NCI-H2029 treated with DMSO at 0.1 percent for 48 hours (cell line): Measurements from ENCODE around the gene CASP3.

ENCODE experiments used
- DNase-seq: peaks from one replicate; lab custom pipeline; 2025; lab: John Stamatoyannopoulos, UW

The CASP3 gene

DNA sequence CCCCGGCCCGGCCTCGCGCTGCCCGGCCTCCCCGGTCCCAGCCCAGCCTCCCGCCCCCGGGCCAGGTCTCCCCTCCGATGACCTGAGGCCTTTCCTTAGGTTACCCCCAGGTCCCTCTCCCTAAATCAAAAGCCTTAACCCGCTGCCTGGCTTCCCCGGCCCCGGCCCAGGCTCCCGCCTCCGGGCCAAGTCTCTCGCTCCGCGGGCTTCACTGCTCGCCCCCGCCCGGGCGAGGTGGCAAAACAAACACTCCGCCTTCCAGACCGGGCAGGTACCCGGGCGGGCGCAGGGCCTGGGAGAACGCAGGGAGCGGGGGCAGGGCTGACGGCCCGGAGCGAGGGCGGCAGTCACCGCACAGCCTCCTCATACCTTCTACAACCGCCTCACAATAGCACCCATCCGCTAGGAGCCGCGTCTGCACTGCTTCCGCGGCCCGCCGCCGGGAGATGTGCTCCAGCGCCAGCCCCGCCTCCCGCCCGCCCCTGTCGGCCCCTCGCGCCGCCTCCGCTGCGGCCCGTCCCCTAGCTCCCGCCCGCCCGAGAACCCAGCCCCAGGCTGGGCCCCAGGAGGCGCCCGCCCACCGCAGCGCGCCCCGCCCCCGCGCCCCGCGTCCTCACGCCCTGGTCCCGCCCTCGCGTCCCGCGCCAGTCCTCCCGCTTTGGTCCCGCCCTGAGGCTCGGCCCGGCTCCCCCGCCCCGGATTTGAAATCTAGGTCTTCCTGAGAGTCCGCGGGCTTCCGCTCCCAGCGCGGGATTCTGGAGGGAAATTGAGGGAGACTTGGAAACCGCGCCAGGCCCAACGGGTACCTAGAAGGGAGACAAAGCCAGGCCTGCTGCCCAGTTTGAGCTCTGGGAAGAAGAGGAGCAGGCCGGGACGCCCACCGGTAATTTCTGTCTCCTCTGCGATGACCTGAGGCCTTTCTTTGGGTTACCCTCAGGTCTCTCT is at the start of gene CASP3, which contains the start of gene PRIMPOL:
TSS of gene CASP3 (minus strand) at position 422 of the 945 bp plus-strand sequence. CDS start 10,994 bp downstream, outside the sequence.
TSS of gene PRIMPOL (plus strand) at position 713 of the 945 bp plus-strand sequence. CDS start 7,403 bp downstream, outside the sequence.
- peak; percentile 71 for DNase-seq

DNA sequence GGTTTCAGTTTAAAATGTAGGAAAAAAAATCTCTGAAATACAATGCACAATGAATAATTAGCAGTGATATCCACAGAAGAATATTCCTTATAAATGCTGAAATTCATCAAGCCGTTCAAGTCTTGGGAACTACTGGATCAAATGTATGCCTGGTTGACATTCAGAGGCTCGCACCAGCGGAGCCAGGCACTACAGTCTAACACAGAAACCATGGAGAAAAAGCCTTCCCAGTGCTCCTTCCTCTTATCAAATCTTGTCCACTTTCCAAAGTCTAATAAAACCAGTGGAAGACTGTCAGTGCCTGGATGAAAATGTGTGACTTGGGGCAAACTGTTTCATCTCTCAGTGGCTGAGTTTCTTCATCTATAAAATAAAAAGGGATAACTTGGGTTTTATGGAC is 48.7 kb upstream of the CASP3 start:
- no peak for DNase-seq

GRCh38 chr4:184695178-184695896 is 46.1 kb upstream of the CASP3 start:
- DNase-seq, result no peak

- DNase-seq, result no peak
Observed at GRCh38 chr4:184694412-184694956, 45.2 kb upstream of the CASP3 start.

- DNase-seq, result no peak
Observed at GRCh38 chr4:184693056-184693455, 43.8 kb upstream of the CASP3 start.

DNA sequence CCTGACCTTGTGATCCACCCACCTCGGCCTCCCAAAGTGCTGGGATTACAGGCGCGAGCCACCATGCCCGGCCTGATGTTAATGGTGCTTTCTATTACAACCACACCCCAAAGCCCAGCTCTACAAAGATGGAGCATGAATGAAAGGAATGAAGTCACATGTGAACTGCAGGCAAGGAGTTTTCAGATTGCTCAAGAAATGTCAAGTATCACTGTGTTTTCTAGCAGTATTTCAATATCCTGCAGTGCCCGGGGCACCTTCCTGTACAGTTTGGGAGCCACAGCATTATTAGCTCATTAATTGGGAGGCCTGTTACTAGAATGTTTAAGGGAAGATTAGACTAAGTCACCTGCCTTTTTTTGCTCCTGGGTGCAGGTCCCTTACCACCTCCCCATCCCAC is 40.4 kb upstream of the CASP3 start:
- no peak for DNase-seq

DNA sequence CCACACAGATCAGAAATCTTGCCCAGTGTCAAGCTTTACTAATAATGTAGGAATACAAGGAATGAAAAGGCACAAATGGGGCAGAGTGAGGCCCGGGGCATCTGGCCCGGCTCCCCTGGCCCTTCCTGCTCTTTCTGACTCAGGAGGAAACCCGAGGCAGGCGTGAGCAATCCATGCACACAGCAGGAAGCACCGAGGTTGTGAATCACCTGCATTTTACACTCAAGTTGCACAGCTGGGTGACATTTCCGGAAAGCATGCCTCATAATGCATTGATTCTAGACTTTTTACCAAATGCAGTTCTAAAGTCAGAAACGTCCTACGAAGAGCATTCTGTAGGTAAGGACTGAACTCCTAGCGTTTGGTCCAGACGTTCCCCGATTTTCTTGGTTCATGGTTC is 39.2 kb upstream of the CASP3 start:
- no peak for DNase-seq

DNA sequence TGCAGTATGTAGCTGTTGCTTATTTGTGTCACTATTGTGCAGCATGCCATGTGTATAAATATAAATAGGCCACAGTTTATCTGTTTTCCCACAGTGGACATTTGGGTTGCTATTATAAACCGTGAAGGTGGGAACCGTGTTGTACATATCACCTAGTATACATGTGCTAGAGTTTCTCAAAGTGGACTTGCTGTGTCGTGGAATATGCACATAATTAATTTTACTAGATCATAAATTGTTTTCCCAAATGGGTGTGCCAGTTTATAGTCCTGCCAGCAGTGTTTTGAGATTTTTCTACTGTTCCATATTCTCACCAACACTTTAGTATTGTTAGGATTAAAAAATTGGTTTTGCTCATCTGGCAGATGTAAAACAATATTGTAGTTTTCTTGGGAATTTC is 38.8 kb upstream of the CASP3 start:
- no peak for DNase-seq

DNA sequence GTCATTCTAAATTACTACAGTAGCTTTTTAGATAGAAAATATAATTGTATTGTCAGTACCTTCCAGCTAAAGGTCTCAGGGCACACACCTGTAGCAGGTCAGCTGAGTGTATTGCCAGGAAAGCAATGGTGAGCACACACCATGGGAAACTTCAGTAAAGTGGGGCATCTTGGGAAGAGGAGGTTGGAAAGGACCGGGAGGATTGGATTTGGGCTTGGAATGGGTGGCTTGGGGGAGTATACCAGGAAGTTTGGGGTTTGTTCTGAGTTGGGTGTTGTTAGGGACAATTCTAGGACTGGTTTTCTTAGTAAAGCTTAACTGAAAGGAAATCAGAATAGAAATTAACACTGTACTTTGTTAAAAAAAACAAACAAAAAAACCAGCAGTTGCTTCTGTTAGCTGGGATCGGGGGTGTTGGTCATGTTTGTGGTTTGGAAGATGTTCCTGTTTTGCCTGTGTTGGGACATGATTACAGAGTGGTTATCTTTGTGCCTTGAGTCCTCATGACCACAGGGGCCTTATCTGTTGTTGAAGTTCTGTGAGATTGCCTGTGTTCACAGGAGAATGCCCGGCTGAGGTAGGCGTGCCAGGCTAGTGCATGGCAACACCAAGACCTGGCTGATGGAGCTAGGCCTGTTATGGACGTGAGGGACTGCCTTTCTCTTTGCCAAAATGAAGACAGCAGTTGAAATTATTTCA is 35.4 kb upstream of the CASP3 start:
- no peak for DNase-seq

DNA sequence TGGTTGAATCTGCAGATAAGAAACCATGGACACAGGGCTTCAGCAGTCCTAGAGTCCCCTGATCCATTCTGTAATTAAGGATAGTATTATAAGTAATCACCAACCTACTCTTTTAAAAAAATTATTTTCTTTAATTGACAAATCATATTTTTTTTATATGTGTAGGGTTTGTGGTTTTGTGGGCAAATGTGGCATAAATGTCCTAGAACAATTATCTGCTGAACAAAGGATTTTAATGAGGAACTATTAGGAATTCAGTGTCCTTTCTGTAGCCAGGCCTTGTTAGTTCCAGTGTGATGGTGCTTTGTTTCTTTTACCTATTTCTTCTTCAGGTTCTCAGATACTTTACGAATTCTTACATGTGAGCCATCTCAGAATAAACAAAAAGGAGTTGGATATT is 32.7 kb upstream of the CASP3 start:
- no peak for DNase-seq

GRCh38 chr4:184680698-184681097 is 31.5 kb upstream of the CASP3 start:
- DNase-seq, result no peak

- no peak for DNase-seq
Observed at GRCh38 chr4:184675821-184676492, 26.7 kb upstream of the CASP3 start.

DNA sequence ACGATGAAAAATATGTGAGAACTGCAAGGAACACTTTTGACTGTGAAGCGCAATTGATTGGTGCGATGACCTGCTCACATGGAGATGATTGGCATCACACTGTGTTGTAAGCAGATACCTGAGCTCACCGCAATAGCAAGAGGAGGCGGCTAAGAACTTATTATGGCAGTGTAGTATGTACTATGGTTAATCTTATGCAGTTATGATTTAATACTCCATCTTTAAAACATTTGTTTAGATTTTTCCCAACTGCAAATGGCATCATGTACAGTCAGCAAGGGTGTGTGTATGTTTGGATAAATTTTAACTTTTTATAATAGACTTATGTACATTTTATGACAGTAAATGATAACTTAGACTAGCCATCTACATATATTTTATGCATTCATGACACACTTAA is 25.8 kb upstream of the CASP3 start:
- DNase-seq, result no peak

- DNase-seq, result no peak
Observed at GRCh38 chr4:184674011-184674410, 24.8 kb upstream of the CASP3 start.

- no peak for DNase-seq
Observed at GRCh38 chr4:184672741-184673140, 23.5 kb upstream of the CASP3 start.

DNA sequence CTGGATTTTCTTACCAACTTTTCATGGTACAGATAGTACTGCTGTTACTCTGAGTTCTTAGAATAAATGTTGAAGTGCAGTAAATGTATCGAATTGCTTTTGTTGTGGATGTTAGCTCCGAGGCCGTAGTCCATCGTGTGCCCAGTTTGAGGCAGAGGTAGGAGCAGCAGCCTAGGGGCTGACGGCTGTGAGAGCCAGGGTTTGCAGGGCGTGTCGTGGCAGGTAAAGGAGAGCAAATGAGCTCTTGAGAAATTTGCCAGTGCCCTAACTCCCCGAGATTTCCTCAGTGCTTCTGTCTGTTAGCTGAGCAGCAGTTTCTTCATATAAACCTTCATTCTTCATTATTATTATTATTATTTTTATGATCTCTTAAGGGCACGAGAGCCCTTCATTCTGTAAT is 21.9 kb upstream of the CASP3 start:
- DNase-seq, result no peak

DNA sequence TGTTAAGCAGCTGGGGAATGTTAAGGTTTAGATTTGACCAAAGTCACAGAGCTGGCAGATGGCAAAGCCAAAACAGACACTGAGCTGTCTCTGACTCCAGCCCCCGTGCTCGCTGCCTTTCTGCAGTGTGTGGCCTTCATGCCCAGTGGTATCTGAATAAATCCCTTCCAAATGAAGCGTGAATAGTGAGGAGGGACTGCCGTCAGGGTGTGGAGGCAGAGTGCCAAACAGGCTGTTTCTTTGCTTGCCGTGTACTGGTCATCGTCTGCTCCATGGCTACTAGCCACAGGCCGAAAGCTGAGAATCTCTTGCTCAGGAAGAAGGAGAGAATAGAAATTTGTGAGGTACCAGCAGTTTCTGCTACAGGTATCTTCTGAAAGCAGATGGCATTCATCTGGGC is 20.0 kb upstream of the CASP3 start:
- no peak for DNase-seq

- no peak for DNase-seq
Observed at GRCh38 chr4:184668511-184669114, 19.4 kb upstream of the CASP3 start.

- DNase-seq, result no peak
Observed at GRCh38 chr4:184668096-184668495, 18.8 kb upstream of the CASP3 start.

GRCh38 chr4:184666670-184667069 is 17.4 kb upstream of the CASP3 start:
- DNase-seq, result no peak
